ENCODE results near the gene ACAD11. TPM values are rescaled to one million over a fixed set of nuclear protein-coding genes. Genes with fewer than 3 reads are reported as not detected.

ACAD11 gene
- total RNA-seq, 1 experiment from 2014 or later: 15.6 TPM

- H2BK12ac ChIP-seq (ENCODE audit: insufficient read length, low read depth, low read length): no peak overlapping the region
- no peak overlapping the region for H2AK5ac ChIP-seq (ENCODE audit: insufficient read length, low read length)
- no peak overlapping the region for H2AFZ ChIP-seq (ENCODE audit: low read length)
- Mint-ChIP-seq H3K36me3 (ENCODE audit: insufficient read depth in 1 of 3, low read depth in 3 of 3) (peaks cover 1 to 46% (median 38%) of the 10 kb centered on the region in 3 experiments; a peak in 6 of 7 replicates), H3K27ac (no peak overlapping the region), H3K27me3 (ENCODE audit: low read depth) (no peaks in the 10 kb centered on the region), H3K4me1 (no peaks in the 10 kb centered on the region), H3K4me3 (no peak overlapping the region), H3K9me3 (no peaks in the 10 kb centered on the region)
- no peaks in the 10 kb centered on the region for H3K79me2 ChIP-seq (ENCODE audit: insufficient read depth, low read length)
- no peaks in the 10 kb centered on the region for H3K79me1 ChIP-seq (ENCODE audit: insufficient read depth, low read depth, low read length, poor library complexity, severe bottlenecking)
- H4K8ac ChIP-seq (replicated peaks; ENCODE audit: insufficient read length, low read depth, low read length): no peak overlapping the region
- H3K27ac ChIP-seq (ENCODE audit: insufficient read length, low read depth, low read length): no peak overlapping the region
- no peaks in the 10 kb centered on the region for H3K9me3 ChIP-seq (ENCODE audit: control insufficient read depth, low read depth, low read length)
- no peak overlapping the region for H3K4me2 ChIP-seq (ENCODE audit: insufficient read depth, insufficient read length, low read length)
- H4K5ac ChIP-seq (ENCODE audit: insufficient read length, low read depth, low read length): no peak overlapping the region
- no peak overlapping the region for H3T11ph ChIP-seq (ENCODE audit: low read length)
- H3K14ac ChIP-seq (ENCODE audit: insufficient read depth, low read length): no peak overlapping the region
- no peak for TF ChIP-seq CTCF (conservative IDR thresholded peaks at IDR 0.05)
- no peak for DNase-seq
- no peak overlapping the region for H2BK120ac ChIP-seq (ENCODE audit: low read depth, low read length, poor library complexity, severe bottlenecking)
- H2BK20ac ChIP-seq (ENCODE audit: low read depth, low read length, poor library complexity, severe bottlenecking): no peak overlapping the region
- H3K4me1 ChIP-seq (ENCODE audit: insufficient read depth, low read length): no peaks in the 10 kb centered on the region
- no peak overlapping the region for H3K23ac ChIP-seq (ENCODE audit: insufficient read length, low read depth, low read length)
- H4K20me1 ChIP-seq (ENCODE audit: control insufficient read depth, insufficient read depth, insufficient read length): no peaks in the 10 kb centered on the region
- H3K23me2 ChIP-seq (ENCODE audit: insufficient read length, low read depth, low read length, poor library complexity, severe bottlenecking): no peaks in the 10 kb centered on the region
- no peak overlapping the region for H3K4ac ChIP-seq (ENCODE audit: low read depth, low read length)
- no peak overlapping the region for H3K56ac ChIP-seq (ENCODE audit: insufficient read length, low read depth, low read length)
- H2BK5ac ChIP-seq (ENCODE audit: insufficient read length, low read length): no peak overlapping the region
- no peak overlapping the region for H3K9ac ChIP-seq (ENCODE audit: extremely low read depth, insufficient read length, low read length)
- no peaks in the 10 kb centered on the region for H3K27me3 ChIP-seq (ENCODE audit: insufficient read depth, low read length)
- H2BK15ac ChIP-seq (ENCODE audit: low read depth, low read length): no peak overlapping the region
- no CpG with 5 or more reads among the region's 4 CpGs for WGBS (ENCODE audit: extremely low coverage, insufficient read length, low lambda C conversion rate)
- H4K91ac ChIP-seq (ENCODE audit: insufficient read length, low read depth, low read length): no peak overlapping the region
- H3K18ac ChIP-seq (ENCODE audit: insufficient read length, low read depth, low read length): no peak overlapping the region
These were observed 30.4 kb upstream of the ACAD11 start for GRCh38 chr3:132690040-132690439.
